Fibroblast of mammary gland (primary cell): Measurements from ENCODE around the gene GCNT1.
"Not testable (repeated sequence)": the region's sequence is repeated elsewhere in the genome, so short reads cannot be mapped to it uniquely, and the experiment has no call there.

Experiments used
- DNase-seq: peaks from one replicate; pipeline ENCODE4 v3.0.0-alpha.2; 2010; ENCODE audit warnings: low read depth
- H3K4me3 ChIP-seq: 2 replicates; pipeline ENCODE4 v1.5.1; 2011; ENCODE audit warnings: low read depth, mild to moderate bottlenecking, low read length, moderate library complexity; ENCODE audit not compliant: control insufficient read depth
- TF ChIP-seq, protein P1 (sequence below): conservative IDR thresholded peaks from 2 replicates; pipeline ENCODE4 v1.5.1; 2011; ENCODE audit warnings: low read depth, low read length, inconsistent platforms; ENCODE audit not compliant: control insufficient read depth, insufficient read depth

Gene GCNT1

DNA sequence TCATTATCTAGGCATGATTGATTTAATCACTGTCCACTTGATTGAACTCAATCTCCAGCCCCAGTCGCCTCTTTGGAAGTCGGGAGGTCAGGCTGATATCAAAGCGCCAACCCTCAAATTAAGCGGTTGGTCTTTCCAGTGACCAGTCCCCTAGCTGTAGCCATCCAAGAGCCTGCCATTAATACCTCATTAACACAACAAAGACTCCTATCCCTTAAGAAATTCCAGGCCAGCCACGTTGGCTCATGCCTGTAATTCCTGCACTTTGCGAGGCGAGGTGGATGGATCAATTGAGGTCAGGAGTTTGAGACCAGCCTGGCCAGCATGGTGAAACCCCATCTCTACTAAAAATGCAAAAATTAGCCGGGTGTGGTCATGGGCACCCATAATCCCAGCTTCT is 27.4 kb upstream of the GCNT1 start:
- H3K4me3 ChIP-seq = no peak overlapping the region
- DNase-seq = no peak
- TF ChIP-seq, protein P1, sequence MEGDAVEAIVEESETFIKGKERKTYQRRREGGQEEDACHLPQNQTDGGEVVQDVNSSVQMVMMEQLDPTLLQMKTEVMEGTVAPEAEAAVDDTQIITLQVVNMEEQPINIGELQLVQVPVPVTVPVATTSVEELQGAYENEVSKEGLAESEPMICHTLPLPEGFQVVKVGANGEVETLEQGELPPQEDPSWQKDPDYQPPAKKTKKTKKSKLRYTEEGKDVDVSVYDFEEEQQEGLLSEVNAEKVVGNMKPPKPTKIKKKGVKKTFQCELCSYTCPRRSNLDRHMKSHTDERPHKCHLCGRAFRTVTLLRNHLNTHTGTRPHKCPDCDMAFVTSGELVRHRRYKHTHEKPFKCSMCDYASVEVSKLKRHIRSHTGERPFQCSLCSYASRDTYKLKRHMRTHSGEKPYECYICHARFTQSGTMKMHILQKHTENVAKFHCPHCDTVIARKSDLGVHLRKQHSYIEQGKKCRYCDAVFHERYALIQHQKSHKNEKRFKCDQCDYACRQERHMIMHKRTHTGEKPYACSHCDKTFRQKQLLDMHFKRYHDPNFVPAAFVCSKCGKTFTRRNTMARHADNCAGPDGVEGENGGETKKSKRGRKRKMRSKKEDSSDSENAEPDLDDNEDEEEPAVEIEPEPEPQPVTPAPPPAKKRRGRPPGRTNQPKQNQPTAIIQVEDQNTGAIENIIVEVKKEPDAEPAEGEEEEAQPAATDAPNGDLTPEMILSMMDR = no peak

DNA sequence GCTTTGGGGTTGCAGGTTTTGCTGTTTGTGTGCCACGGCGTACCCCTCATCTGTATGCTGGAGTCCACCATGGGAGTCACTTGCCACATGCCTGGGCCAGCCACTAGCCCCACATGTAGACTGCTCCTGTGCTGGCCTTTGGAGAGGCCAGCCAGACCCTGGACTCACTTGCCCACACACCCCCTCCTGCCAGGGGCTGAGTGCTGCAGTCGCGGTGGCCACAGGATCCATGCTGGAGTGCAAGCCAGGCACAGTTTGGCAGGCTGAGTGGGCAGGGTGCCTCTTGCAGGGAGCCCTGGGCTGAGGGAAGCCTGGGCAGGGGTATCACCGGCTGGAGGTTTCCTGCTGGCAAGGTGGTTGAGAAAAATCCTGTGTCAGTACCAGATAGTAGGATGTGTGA is 25.6 kb upstream of the GCNT1 start:
- TF ChIP-seq, protein P1 = no peak
- no peak for DNase-seq
- no peak overlapping the region for H3K4me3 ChIP-seq

DNA sequence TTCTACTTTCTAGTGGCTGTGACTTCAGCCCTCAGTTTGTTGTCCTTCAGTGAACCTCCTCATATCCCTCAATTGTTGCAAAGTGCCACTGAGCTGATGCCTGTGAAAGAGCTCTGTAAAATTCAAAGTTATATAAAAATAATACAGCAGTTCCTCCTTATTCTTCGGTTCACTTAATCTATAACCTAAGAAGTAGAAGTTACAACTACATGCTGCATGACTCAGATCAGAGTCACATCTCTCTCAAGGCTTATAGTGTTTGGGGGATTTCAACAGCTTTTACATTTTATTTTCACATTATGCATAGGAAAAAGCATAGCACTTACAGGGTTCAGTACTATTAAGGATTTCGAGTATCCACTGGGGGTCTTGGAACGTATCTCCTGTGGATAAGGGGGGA is 25.1 kb upstream of the GCNT1 start:
- DNase-seq = peak; percentile 76
- no peak overlapping the region for H3K4me3 ChIP-seq
- TF ChIP-seq, protein P1 = no peak

DNA sequence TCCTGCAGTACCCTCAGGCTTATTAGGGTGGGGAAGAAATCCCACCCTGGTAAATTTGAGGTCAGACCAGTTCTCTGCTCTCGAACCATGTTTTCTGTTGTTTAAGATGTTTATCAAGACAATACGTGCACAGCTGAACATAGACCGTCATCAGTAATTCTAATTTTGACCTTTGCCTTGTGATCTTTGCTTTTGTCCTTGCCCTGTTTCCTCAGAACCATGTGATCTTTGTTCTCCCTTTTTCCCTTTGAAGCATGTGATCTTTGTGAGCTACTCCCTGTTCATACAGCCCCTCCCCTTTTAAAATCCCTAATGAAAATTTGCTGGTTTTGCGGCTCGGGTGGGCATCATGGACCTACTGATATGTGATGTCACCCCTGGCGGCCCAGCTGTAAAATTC is 24.1 kb upstream of the GCNT1 start:
- DNase-seq, H3K4me3 ChIP-seq: not testable (repeated sequence)

DNA sequence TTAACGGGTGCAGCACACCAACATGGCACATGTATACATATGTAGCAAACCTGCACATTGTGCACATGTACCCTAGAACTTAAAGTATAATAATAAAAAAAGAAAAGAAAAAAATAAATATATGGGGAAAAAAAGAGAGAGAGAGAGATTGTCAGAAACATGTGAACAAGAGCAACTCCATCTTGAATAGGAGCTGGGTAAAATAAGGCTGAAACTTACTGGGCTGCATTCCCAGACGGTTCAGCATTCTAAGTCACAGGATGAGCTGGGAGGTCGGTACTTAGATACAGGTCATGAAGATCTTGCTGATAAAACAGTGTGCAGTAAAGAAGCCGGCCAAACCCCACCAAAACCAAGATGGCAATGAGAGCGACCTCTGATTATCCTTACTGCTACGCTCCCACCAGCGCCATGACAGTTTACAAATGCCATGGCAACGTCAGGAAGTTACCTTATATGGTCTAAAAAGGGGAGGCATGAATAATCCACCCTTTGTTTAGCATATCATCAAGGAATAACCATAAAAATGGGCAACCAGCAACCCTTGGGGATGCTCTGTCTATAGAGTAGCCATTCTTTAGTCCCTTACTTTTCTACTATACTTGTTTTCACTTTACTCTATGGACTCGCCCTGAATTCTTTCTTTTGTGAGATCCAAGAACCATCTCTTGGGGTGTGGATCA is 21.8 kb upstream of the GCNT1 start:
- DNase-seq, H3K4me3 ChIP-seq: not testable (repeated sequence)

DNA sequence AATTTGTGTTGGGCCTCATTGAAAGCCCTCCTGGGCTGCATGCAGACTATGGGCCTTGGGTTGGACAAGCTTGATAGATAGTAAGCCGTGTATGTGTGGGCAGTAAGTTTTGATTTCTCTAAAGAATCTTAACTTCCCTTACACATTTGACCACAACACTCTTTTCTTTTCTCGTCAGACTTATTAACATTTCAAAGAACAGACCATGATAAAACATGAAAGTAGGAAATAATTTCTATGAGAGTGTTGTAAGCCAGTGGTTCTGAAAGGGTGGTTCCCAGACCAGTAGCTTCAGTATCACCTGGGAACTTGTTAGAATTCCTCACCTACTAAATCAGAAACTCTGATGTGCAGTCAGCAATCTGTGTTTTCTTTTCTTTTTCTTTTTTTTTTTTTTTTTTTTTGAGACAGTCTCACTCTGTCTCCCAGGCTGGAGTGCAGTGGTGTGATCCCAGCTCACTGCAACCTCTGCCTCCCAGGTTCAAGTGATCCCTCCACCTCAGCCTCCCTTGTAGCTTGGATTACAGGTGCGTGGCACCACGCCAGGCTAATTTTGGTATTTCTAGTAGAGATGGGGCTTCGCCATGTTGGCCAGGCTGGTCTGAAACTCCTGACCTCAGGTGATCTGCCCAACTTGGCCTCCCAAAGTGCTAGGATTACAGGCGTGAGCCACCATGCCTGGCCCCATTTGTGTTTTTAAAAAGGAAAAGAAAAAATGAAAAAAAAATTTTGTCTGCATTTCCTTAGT is 20.0 kb upstream of the GCNT1 start:
- H3K4me3 ChIP-seq = no peak overlapping the region
- TF ChIP-seq, protein P1 = no peak
- no peak for DNase-seq

DNA sequence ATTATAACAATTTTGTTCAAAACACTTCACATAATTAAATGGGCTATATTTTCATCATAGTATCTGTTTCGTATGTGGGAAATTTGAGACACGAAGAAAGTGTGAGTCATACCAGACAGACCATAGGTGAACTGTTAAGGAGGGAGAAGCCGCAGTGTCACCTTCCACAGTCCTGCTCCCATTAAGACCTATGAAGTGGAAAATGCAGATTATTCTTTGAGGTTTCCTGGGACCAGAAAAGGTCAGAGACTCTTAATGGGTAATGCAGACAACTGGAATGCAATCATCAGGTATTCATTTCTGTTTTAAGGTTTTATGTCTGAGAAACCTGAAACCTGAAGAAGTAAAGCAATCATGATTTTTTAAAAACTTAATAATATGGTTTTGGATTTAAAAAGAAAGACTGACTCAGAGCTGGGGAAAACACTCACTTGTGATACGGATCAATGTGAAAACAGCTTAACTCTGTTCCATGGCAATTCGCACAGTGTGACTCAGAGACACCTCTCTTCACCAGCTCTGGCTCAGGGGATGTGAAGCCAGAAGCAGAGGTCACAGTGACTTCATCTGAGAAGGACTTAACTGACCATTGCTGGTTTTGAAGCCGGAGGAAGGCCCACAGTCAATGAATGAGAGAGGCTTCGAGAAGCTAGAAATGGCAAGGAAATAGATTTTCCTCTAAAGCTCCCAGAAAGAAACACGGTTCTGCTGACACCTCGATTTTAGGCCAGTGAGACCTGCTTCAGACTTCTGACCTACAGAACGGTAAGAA is 17.2 kb upstream of the GCNT1 start:
- no peak overlapping the region for H3K4me3 ChIP-seq
- TF ChIP-seq, protein P1 = no peak
- peak; percentile 88 for DNase-seq
